ENCODE measurements around the gene PNMA8C.
"Not testable (repeated sequence)": the region's sequence is repeated elsewhere in the genome, so short reads cannot be mapped to it uniquely, and the experiment has no call there.

The PNMA8C gene

GRCh38 chr19:46386996-46387712 lies 41.6 kb downstream of the PNMA8C start:
- DNase-seq = no peak

GRCh38 chr19:46386151-46386550 lies 42.6 kb downstream of the PNMA8C start:
- no peak for DNase-seq

- DNase-seq = no peak
These were observed 43.1 kb downstream of the PNMA8C start for GRCh38 chr19:46385636-46386035.

GRCh38 chr19:46384396-46384795 lies 44.3 kb downstream of the PNMA8C start:
- no peak for DNase-seq

DNA sequence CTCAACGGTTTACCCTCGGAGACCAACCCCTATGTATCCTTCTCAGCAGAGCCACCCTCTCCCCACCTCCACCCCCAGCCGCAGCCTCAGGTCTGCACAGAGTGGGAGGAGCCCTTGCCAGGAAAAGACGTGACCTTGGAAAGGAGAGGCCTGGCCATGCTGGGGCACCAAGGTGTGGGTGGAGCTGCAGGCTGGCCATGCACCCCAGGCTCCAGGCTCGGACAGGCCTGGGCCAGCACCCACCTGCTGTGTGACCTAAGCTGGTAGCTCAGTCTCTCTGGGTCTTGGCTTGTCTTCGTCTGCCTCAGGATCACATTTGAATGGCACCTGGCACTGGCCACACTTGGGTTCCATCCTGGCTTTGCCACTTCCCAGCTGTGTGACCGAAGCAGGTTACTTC lies 44.9 kb downstream of the PNMA8C start:
- no peak for DNase-seq

DNA sequence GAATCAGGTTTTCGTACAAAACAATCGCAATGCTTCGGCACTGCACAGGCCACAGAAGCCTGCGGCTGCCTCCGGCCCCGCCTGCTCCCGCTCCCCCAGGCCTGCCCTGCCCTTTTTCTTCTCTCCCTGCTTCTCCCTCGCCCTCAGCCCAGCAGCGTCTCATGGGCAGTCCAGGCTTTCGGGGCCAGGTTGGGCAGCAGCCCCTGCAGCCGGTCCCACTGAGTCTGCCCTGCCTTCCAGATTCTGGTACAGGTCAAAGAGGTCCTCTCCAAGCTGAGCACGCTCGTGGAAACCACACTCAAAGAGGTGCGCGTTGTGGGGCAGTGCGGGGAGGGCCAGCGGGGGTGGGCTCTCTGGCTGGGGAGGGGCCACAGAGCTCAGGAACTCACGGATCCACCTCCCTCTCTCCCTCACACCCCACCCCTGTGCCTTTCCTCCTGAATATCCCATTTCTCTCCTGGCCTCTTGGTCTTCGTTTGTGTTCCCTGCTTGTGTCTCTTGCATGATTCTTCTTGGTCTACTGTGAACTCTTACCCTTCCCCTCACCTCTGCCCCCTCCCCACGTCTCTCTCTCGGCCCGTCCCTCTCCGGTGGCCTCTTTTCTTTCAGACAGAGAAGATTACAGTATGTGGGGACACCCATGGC lies 45.4 kb downstream of the PNMA8C start:
- no peak for DNase-seq

DNA sequence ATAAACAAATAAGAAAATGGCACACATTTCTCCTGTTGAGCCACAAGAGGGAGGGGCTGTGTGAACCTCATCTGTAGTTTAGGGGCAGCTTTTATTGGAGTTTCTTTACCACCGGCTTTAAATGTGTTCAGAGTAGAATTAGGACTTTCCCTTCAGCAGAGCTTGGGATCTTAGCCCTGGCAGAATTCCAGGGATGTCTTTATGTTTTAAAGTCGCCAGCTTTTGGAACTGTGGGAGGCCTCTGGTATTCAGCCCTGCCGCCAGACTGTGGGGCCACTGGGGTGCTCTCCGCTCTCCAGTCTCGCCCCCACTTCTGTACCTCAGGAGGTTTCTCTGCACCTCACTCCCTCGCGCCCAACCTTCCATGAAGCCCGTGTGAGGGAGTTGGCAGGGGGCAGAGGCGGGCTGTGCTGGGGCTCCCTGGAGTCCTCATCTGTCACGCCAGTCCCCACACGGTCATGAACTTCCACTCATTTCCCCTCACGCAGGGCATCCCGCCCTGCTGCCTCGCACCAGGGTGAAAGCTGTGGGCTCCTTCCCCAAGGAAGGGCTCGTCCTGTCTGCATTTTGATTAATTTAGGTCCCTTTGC lies 46.9 kb downstream of the PNMA8C start:
- DNase-seq = no peak

- DNase-seq = no peak
These were observed 47.4 kb downstream of the PNMA8C start for GRCh38 chr19:46381346-46381745.

DNA sequence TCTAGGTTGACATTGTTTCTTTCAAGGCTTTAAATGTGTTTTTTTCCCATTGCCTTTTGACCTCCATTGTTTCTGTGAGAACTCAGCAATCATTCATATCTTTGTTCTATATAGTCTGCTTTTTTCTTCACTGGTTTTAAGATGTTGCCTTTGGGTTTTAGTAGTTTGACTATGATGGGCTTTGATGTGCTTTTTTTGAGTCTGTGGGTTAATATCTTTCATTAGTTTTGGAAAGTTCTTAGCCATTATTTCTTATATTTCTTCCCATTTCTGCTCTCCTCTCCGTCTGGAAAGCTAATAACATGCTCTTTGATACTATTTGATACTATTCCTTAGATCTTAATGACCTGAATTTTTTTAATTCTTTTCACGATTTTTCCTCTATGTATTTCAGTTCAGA lies 48.0 kb downstream of the PNMA8C start:
- DNase-seq = no peak

- peak; percentile 27 for DNase-seq
These were observed 50.5 kb downstream of the PNMA8C start for GRCh38 chr19:46378268-46378667.

DNA sequence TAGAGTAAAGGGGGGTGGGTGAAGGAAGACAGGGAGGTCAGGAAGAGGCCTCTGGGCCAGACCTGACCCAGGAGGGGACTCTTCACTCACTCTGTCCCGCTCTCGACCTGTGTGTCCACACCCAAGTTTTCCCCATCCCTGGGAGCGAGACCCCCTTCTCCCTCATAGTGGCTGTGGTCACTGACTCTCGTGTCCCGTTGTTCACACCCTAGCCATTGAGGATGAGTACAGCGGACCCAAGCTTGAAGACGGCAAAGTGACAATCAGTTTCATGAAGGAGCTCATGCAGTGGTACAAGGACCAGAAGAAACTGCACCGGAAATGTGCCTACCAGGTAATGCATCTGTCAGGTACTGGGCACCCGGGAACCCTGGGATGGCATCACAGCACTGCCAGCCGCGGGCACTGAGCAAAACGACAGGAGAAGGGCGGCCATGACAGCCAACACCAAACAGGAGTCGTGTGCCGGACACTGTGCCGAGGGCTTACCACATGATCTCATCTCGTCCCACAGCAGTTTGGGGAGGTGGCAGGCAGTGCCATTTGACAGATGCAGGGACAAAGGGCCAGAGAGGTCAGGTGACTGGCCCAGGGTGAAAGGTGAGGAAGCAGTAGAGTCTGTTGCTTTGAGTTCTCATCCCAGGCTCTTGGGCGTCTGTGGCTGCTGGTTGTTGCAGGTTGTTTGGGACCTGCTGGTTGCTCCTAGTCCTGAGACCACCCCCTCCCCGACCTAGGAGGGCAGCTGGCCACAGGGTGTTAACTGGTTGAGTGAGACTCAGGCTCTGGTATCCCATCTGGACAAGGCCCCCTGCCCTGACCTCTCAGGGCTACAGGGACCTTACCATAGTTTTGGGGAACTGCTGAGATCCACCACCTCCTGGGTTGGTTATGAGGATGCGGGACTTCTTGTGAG lies 52.2 kb downstream of the PNMA8C start:
- no peak for DNase-seq

GRCh38 chr19:46375476-46376067 lies 53.2 kb downstream of the PNMA8C start:
- DNase-seq = not testable (repeated sequence)

Data from midbrain (tissue), 1 donor.